NCI-H128 (cell line): Measurements from ENCODE around the gene SVIL.
"Not testable (repeated sequence)": the region's sequence is repeated elsewhere in the genome, so short reads cannot be mapped to it uniquely, and the experiment has no call there.

Experiments
- DNase-seq: peaks from one replicate; lab custom pipeline; 2025; ENCODE audit not compliant: unreplicated experiment; lab: John Stamatoyannopoulos, UW

The SVIL gene

DNA sequence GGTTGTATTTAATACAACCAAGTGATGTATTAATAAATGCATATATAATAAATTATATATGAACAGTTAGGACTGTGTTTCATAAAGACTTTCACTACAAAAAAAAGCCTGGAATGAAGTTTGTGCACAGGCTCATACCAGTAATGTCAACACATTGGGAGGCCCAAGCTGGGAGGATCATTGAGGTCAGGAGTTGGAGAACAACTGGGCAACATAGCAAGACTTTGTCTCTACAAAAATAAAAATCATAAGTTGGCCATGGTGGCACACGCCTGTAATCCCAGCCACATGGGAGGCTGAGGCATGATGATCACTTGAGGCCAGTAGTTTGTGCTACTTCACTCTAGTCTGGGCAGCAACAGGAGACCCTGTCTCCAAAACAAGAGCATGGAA, 15.8 kb upstream of the SVIL start:
- DNase-seq = no peak

DNA sequence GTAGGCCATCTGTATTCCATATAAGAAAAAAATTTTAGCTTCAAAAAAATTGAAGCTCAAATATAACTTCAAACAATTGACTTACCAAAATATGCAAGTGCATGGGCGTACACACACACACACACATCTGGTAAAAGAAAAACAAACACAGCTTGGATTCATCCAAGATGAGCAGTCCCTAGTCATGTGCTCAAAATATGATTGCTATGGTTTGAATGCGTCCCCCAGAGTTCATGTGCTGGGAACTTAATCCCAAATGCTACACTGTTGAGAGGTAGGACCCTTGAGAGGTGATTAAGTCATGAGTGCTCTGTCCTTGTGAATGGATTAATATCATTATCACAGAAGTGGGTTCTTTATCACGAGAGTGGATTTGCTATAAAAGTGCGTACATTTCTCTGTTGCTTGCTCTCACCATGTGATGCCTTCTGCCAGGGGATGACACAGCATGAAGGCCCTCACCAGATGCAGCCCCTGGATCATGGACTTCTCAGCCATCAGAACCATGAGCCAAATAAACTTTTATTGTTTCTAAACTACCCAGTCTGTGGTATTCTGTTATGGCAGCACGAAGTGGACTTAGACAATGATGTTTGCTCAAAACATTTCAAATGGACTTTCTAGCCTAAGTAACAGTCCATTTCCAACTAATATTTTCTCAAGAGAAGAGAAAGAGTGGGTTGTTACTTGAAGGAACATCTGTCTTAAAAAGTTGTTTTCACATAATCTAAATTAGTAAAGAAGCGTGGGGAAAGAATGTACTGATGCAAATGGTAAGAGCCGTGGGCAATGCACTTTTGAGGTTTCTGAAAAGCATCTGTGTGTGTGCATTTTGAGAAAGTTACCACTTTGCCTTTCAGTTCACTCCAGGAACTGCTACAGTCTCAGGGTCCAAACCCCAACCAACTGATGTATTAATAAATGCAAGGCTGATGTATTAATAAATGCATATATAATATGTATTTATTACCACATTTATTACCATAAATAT, 15.1 kb upstream of the SVIL start:
- no peak for DNase-seq

DNA sequence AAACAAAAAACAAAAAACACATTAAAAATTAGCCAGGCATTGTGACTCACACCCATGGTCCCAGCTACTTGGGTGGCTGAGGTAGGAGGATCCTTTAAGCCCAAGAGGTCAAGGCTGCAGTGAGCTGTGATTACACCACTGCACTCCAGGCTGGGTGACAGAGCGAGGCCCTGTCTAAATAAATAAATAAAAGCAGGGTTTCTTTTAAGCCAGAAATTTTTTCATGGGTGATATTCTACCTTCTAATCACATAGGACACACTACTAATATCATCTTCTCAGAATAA, 14.2 kb upstream of the SVIL start:
- DNase-seq = no peak

DNA sequence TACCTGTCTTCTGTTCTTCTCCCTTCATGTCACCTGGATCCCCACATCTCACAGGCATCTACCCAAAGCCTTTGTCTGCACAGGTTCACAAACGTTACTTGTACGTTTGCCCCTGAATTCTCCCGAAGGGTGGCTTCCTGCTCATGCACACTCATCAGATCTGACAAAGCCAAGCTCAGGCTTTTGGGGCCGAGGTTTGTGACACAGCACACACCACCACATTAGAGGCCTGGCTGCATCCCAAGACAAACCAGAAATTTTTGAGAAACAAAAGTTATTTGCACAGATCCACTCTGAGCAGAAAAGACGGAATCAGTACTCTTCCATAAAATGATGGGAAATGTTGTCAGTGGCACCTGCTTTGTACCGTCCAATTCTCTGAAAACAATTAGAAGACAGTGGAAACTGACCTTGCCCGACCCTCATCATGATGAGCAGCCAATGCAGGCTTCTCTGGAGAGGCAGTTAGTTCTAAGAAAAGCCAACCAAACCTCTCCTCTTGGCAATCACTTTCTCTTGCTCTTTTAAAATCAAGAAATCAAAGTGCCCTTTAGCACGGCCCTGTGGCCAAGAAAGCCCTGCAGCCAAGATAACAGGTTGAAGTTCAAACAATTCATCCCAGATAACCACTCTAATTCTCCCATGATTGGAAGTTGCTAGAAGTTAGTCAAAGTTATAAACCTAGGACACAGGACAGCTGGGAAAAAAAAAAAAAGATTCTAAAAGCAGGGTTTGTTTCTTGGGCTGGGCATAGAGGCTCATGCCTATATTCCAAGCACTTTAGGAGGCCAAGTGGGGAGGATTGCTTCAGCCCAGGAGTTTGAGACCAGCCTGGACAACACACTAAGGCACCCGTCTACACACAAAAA, 13.6 kb upstream of the SVIL start:
- no peak for DNase-seq

DNA sequence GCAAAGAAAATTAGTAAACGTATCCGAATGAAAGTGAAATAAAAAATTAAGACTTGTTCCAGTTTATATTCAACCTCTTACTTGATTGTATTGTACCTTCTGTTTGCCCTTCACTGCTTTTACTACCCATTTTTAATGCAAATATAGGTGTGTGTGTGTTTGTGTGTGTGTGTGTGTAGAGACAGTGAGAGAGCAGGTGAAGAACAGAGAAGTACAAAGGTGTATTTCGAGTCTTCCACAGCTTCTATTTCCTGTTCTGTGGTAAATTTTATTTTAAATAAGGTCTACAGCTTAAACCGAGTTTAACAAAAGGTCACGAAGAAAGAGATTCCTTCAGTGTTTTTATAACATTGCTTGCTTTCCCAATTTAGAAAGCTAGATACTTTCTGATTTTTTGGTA, 12.7 kb upstream of the SVIL start:
- no peak for DNase-seq

DNA sequence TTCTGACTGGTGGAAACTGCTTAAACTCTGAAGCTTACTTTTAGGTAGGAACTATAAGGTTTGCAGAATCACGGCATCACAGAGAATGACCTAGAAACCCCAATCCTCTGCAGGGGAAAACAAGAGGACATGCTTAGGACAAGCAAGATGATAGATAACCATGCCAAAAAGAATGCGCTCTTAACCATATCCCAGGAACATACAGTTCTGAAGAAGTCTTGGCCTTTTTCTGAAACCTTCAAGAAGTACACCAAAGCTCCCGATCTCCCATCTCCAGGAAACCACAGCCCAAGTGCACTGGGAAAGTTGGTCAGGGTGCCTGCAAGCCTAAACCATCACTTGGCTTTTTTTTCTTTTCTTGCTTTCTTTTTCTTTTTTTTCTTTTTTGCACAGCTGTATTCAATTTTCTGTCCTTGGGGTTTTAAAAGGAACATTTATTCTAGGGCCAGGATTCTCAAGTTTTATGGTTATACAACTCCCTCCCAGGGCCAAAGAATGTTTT, 12.2 kb upstream of the SVIL start:
- DNase-seq = no peak

DNA sequence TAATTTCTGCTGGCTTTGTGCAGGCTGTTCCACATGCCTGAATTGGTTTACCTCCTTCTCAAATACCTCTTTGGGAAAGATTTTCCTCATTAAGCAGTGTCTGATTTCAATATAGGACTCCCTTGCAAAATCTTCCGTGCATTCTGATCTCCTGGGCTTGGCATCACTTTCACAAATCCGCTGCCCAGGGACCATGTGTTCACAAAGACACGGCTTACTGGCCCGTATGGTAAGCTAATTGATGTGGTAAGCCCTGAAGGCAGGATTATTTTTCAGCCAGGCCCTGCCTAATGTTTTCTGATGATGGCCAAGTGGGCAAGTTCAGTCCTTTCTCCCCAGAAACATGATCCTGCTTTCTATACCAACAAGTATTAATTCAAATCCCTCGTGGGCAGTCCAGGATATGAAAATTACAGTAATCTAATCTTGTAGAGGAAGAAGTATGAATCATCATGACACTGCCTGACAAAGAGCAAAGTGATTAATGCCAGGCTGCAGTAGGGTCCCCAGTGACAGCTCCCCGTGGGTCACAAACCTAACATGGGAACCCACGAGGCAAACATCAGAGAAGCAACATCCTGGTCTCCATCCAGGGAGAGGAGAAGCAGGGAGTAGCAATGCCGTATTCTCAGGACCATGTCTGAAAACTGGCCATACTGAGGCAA, 11.6 kb upstream of the SVIL start:
- no peak for DNase-seq

DNA sequence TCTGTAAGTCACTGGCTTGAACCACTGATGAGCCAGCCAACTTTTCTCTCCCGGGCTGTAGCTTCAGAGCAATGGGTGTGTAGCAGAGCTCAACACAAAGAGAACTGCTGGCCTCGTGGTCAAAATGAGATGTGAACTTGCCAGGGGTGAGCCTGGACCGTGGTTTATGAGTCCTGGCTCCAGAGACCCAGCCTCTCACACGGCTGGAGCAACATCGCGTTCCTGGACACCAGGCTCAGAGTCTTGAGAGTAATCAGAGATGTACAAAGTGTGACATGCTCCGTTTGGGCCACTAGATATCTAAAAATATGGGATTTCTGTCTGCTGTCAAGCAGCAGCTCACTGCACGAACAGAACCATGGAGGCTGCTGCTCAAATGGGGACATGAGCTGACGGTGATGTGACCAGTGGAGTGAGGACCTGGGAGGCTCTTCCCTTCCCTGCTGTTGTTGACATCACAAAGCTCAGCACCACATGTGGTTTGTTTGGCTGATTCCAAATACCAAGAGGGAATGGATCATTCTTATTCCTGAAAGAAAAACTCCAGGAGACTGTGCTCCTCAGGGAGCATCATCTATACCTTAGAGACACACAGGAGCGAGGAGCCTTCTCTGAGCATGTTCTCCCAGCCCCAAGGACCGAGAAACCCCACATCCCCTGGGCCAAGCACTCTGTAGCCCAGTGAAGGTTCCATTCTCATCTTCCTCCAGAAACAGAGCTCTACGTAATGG, 9.2 kb upstream of the SVIL start:
- DNase-seq = no peak

DNA sequence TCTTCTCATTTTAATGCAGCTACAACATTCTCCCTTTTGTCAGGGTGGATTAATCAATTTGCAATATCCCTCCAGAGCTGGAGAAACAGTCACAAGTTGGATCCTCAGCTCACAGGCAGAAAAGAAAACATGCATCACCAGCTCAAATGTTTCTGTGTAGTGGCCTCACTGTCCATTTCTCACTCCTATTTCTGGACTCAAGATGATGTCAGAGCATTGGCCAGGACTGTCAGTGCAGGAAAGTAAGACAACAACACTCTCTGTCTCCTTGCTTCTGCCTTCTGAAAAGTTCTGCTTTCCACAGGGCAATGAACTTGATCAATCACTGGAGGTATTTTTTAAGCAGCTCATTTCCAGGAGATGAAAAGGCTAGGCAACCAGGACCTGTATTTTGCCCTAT, 8.2 kb upstream of the SVIL start:
- DNase-seq = no peak

DNA sequence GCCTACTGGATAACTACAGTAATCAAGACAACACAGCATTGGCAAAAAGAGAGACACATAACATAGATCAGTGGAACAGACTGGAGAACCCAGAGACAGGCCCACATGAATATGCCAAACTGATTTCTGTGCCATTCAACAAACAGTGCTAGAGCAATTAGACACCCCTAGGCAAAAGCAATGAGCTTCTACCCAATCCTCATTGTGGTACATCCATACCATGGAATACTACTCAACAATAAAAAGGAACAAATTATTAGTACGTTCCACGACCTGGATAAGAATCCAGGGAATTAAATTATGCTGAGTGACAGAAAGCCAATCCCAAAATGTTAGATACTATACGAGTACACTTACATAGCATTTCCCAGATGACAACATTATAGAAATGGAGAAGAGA, 2.8 kb upstream of the SVIL start:
- no peak for DNase-seq

DNA sequence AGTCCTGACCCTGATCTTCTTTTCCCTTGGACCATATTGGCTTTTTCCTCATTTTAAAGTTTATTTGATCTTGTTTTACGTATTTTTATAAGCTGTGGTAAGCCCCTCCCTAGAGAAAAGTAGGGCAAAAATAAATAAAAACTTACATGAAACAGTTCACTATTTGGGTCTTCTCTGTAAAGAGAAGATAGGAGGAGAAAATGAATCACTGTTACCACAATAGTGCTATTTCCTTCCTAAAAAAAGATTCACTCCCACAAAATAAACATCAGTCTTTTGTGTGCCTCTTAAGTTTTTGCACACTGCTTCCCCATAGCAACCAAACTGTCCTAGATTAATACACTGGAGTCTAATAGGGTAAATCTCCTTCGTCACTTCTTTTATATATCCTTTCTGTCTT, 1.4 kb upstream of the SVIL start:
- DNase-seq = no peak

DNA sequence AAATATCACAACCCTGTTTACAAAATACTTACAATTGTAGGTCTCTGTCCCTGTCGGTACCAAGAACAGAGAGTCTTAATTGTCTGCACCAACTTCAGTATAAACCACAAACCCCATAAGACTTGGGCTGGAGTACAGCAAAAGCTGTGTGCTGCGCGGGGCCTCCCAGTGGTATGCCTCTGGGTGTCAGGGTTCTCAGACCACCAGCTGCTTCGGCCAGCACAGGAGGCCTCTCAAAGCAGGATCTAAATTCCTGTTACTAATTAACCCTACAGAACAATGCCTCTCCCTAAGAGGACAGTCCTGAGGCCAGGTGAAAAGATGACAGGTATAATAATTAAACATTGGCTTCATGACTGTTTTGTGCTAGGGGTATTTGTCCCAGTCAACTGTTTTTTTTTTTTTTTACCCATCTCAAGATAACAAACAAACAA, 957 bp upstream of the SVIL start:
- DNase-seq = no peak

DNA sequence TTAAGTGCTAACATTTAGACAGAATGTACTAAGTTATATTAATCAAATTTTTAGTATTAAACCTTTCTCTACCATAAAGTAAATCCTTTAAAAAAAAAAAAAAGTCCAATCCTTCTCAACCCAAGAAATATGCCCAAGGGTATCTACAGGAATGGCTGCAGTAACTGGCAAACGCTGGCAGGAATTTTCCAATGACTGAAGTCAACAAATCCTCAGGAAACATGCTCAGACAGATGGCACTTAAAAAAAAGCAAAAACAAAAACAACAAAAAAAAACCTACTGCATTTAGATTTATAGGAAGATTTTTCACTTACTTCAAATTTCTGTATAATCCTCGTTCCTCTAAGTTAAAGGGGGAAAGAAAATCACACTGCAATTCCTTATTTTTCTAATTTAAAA, 666 bp downstream of the SVIL start:
- DNase-seq = no peak

DNA sequence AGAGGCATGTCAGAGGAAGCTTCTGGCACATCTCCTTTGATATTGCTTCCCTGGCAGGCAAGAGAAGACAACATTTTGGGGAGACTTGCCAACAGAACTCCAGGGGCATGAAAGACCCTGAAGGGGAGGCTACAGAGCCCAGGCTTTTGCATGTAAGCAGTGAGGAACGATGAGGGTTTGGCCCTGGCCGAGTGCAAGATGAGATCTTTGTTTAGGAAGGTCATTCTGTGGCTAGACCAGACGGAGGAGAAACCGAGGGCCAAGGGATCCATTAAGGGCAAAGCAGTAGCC, 3.8 kb downstream of the SVIL start:
- no peak for DNase-seq

DNA sequence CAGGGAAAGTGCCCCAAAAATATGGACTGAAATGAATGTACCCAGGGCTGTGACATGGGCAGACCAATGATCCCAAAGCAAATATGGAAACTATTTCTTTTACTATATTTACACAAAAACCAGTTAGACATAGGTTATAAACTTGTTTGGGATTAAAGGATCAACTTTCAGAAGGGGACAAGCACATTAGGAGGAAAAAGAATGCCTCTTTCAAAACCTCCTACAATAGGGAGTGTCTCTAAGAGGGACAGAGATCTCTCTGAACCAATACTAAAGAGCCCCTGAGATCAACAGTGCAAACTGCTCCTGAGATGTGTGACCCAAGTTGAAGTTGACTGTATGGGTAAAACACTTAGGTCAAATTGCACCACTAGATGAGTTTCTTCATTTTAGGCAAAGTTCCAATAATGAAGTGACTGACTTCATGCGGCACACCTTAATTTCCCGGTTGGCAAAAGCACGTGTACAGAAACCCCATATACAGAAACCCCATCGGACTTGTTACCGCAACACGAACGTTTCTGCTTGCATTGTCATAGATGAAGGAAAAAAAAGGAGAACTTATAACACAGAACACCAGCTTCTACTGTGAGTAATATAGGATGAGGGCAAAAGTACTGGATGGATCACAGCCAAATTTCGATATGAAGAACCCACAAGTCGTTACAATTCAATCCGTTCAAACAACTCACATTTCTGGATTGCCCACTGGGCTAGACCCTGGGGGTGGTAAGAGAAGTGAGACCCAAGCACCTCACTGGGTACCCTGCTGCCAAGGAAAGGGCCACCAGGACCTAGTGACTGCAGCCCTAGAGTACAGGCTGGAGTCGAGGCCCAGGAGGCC, 4.3 kb downstream of the SVIL start:
- no peak for DNase-seq

DNA sequence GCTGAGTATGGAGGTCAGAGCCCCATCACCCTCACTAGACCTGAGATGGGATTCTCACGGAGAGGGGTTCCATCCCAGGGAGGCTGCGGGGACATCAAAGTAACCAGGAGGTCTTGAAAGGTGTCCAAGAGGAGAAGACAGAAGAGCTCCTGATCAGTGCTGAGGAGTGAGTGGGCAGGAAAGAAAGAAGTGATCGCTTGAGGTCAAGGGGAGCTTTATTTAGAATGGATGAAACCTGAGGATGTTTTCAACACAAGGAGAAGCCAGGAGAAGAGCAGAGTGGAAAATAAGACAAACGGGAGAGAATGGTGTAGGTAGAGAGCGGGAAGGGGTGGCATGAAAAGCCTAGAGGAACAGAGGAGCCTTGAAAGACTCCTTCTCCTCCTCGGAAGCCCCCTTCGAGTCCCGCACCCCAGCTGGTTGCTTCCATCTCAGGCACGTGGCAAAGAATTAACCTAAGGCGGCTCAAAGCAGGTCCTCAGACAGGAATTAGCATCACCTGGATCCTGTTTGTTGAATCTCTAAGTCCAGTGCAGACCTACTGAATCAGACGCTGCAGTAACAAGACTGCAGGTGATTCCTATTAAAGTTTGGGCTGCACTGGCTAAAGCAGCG, 5.8 kb downstream of the SVIL start:
- DNase-seq = no peak

DNA sequence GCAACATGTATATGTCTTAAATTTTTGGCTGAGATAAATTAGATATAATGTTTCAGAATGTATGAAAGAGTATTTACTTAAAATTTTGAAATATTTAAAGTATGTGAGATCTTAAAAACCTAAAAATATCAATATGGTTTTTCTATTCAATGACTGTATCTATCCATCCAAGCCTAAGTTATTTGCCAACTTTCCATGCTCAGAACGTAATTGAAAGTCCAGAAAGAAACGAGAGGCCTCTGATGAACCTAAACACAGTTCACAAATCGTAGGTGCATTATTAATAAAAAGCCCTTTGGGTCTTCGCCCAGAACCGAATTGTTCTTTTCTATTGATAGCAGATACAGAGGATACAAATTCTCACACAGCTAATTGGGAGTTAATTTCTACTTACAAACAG, 6.5 kb downstream of the SVIL start:
- DNase-seq = no peak

DNA sequence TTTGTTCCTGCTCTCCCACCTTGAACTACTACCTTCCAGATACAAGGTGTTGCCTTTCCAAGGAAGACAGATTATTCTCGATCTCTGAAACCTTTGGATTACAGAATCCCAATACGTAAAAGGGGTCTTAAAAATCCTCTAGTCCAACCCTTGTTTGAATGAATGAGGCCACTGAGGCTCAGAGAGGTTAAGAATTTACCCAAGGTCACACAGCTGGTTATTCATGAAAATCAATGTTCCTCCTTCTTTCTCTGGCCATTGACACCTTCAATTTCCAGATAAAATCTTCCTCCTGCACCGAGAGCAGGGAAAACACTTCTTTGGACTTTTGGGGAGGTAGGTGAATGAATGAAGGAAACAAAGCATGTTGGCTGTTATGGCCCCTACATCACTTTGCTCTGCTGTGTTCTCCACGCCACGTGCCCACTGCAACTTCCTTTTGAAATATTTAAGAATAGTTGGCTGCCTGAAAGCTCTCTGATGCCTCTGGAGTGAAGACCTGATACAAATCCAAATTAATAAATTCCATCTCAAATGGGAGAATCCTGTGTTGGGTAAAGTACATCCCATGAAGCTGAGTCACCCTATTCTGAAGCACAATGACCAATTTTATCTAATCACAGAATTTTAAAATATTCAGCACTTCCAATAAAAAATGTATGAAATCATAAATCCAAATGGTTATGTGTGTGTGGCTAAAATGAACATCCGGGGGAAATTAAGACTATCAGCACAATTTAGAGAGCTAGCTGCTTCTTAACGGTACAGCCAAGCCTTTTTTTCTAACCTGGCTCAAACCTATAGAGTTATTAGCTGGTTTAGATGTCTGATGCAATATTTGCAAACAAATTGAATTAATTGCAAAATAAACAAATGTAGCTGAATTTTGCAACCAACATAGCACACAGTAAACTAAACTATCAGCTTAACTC, 7.3 kb downstream of the SVIL start:
- no peak for DNase-seq

DNA sequence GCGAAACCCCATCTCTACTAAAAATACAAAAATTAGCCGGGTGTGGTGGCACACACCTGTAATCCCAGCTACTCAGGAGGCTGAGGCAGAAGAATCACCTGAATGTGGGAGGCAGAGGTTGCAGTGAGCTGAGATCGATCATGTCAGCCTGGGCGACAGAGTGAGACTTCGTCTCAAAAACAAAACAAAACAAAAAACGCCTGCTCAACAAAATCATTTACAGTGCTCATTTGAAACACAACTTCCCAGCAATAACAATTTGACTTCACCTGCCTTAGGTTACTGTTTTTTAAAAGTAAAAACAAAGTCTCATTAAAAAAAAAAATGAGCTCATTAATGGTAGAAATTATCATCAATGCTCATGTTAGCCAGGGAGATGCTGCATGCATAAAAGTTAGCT, 10.4 kb downstream of the SVIL start:
- DNase-seq = not testable (repeated sequence)
